ENCODE data around the gene LPCAT1. TPM values are rescaled to one million over a fixed set of nuclear protein-coding genes. Genes with fewer than 3 reads are reported as not detected.

The LPCAT1 gene
- total RNA-seq, 1 donor from 2014 or later, result 13.4 TPM

DNA sequence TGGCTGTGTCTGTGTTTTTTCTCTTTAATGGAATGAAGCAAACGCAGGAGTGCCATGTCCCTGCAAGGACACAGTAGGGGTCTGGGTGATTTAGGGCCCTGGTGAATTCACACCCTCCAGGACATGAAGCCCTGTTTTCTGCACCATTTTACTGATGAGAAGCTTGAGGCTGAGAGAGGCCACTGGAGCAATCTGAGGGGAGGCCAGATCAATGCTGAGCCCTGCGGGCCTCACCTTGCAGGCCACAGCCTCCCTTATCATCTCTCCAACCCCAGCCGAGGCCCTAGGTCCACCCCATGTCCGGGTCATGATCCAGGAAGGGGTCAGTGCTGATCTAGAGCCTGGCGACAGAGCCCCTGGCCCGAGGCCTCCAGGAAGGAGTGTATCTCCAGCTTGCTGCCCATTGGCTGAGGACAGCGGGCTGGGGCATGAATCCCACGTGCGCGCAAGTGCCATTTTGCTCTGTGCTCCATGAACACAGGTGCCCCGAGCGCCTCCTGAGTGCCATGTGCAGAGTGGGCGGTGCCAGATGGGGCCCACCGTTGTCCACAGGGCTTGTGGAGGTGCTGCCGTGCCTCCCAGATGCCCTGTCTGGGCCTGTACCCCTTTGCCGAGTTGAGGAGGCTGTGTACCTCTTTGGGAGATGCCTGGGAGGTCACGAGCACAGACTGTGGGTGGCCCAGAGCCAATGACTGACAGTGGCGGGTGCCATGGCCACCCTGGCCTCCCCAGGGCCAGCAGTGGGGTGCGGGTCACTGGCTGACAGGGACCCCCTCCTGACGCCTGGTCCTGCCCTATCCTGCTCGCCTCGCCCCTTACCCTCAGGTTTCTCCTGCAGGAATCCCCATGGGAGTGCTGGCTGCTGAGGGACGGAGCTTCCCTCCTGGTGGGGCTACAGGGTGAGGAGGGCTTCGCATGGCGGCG is 32.3 kb upstream of the LPCAT1 start:
- no peak for DNase-seq
- no peak for ATAC-seq
- intact Hi-C loops (cut with micrococcal nuclease), result no loop called here

GRCh38 chr5:1555011-1555807 is 31.4 kb upstream of the LPCAT1 start:
- ATAC-seq (no peak), DNase-seq (no peak)
- intact Hi-C loops (cut with micrococcal nuclease), result no loop called here

GRCh38 chr5:1554410-1554967 is 30.7 kb upstream of the LPCAT1 start:
- DNase-seq (no peak), ATAC-seq (no peak)
- intact Hi-C loops (cut with micrococcal nuclease), result no loop called here

GRCh38 chr5:1553539-1554409 is 30.0 kb upstream of the LPCAT1 start:
- intact Hi-C loops (cut with micrococcal nuclease), result no loop called here
- ATAC-seq (no peak), DNase-seq (no peak)

DNA sequence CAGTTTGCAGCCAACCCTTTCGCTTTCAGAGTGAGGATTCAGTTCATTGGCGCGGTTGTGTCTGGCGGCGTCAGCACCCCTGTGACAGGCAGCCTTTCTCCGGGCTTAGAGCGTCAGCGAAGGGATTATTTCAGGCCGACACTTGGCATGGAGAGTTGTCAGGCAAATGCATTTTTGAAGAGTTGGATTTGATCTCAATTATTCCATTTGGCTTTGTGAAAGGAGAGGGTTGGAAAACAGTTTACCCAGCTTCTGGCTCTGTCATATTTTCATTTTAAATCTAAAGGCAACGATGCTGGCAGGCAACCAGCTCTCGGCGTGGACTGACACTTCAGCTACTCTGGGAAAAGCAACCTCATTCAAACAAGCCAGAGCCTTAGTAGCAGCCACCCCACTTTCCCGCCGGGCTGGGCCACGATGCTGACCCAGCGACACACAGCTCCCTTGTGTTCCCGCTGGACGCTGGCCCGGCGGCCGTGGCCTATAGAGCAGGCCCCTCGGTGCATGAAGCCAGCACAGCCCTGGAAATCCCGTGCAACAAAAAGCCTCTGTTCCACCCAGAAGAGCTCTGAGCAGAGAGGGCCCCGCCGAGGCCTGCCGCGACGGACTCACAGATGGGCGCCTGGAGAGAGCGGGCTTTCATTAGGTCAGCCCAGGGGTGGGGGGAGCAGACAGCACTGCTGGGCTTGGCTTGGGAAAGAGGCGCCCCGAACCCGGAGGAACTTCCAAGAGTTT is 28.9 kb upstream of the LPCAT1 start:
- DNase-seq (peak; percentile 69), ATAC-seq (peak; percentile 72)
- intact Hi-C loops (cut with micrococcal nuclease), result no loop called here

GRCh38 chr5:1551426-1552301 is 27.9 kb upstream of the LPCAT1 start:
- no peak for ATAC-seq
- no peak for DNase-seq
- intact Hi-C loops (cut with micrococcal nuclease), result no loop called here

DNA sequence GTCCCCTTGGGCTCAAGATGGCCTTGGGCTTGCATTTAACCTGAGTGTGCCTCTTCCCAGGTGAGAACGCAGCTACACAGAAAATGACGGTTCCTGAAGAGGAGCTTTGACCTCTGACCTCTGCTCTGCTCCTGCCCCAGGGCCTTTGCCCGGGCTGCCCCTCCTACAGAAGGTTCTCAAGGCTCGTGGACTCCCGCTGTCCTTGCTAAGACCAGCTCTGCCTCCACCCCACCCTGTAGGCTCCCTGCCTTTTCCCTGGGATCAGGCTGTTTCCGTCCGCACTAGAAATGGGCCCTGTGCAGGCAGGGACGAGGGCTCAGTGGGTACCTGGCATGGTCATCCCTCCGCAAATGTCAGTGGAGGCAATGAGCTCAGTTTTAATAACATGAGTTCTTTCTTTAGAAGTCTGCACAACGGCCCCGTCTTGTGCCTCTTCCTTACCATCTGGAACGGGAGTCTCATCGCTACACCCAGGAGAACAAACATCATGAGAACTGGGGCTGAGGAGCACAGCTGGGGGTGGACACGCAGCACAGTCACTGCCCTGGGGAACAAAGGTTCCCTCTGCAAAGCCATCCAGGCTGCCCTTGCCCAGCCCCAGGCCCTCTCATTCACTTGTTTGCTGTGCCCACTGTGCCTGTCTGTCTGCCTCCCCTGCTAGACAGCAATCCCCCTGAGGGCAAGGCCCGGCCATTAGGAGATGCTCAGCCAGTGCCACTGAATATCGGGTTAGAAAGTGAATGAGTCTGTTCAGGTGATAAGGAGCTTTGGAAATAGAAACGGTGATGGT is 26.7 kb upstream of the LPCAT1 start:
- ATAC-seq (no peak), DNase-seq (no peak)
- intact Hi-C loops (cut with micrococcal nuclease), result no loop called here

- DNase-seq (no peak), ATAC-seq (no peak)
- intact Hi-C loops (cut with micrococcal nuclease), result no loop called here
Observed at GRCh38 chr5:1549475-1550030, 25.8 kb upstream of the LPCAT1 start.

- ATAC-seq (no peak), DNase-seq (no peak)
- intact Hi-C loops (cut with micrococcal nuclease), result no loop called here
Observed at GRCh38 chr5:1548702-1549474, 25.1 kb upstream of the LPCAT1 start.

GRCh38 chr5:1547655-1548054 is 23.9 kb upstream of the LPCAT1 start:
- DNase-seq (no peak), ATAC-seq (no peak)

GRCh38 chr5:1547236-1547635 is 23.5 kb upstream of the LPCAT1 start:
- ATAC-seq (no peak), DNase-seq (no peak)
- intact Hi-C loops (cut with micrococcal nuclease), result no loop called here

More at GRCh38 chr5:1547655-1548054, 23.9 kb upstream of the LPCAT1 start:
- intact Hi-C loops (cut with micrococcal nuclease), result no loop called here

DNA sequence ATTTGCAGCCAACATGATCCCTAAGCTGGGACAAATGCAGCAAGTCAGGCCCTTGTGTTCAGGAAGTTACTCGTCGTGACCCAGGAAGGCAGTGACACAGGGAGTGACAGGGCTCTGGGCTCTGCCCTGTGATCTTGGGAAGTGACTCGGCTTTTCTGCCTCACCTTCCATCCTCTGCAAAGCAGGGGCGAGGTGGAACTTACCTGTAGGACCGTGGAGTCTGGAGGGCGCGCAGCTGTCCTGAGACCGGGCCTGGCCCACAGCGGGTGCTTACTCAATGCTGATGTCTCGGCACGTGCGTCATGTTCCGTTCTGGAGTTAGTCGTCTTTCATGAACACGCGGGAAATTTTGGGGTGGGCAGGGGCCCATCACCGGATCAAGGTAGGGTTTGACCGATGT is 22.8 kb upstream of the LPCAT1 start:
- ATAC-seq (no peak), DNase-seq (no peak)
- intact Hi-C loops (cut with micrococcal nuclease), result no loop called here

GRCh38 chr5:1545805-1546355 is 22.1 kb upstream of the LPCAT1 start:
- no peak for DNase-seq
- intact Hi-C loops (cut with micrococcal nuclease), result no loop called here
- no peak for ATAC-seq

DNA sequence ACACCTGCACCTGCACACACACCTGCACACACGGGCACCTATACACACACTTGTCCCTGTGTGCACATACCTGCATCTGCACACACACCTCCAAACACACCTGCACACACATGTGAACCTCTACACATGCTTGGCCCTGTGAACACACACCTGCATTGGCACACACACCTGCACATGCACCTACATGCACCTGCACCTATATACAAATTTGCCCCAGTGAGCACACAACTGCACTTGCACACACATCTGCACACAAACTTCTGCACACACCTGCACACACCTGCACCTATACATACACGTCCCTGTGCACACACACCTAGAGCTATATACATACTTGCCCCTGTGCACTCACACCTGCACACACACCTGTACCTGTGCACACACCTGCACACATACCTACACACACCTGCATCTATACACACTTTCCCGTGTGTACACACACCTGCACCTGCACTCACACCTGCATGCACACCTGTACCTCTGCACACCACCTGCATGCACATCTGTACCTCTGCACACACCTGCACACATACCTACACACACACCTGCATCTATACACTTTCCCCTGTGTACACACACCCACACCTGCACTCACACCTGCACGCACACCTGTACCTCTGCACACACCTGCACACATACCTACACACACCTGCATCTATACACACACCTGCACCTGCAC is 21.5 kb upstream of the LPCAT1 start:
- intact Hi-C loops (cut with micrococcal nuclease), result no loop called here
- ATAC-seq (no peak), DNase-seq (no peak)

Measured in left ventricle myocardium superior (tissue), 1 donor.